KMS-11 (cell line): ENCODE data around the gene ESPL1.

Source experiments
- H2AFZ ChIP-seq: fragments of 200-600 bp; sonication (generic); 2 replicates; pipeline ENCODE4 v1.6.1; 2016; ENCODE audit warnings: antibody characterized with exemption, mixed run types, low read depth
- H3K27ac ChIP-seq: fragments of 200-600 bp; sonication (generic); 2 replicates; pipeline ENCODE4 v1.6.1; 2016; ENCODE audit warnings: mild to moderate bottlenecking, mixed run types
- H3K27me3 ChIP-seq: fragments of 200-600 bp; sonication (generic); 2 replicates; pipeline ENCODE4 v1.6.1; 2017; ENCODE audit warnings: mild to moderate bottlenecking, low read depth, mixed run types, moderate library complexity; ENCODE audit not compliant: insufficient read depth
- H3K36me3 ChIP-seq: fragments of 200-600 bp; sonication (generic); 2 replicates; pipeline ENCODE4 v1.6.1; 2017; ENCODE audit warnings: mild to moderate bottlenecking, mixed run types; ENCODE audit not compliant: insufficient read depth
- H3K4me1 ChIP-seq: fragments of 200-600 bp; sonication (generic); 2 replicates; pipeline ENCODE4 v1.6.1; 2016; ENCODE audit warnings: mild to moderate bottlenecking, low read depth, mixed run types; ENCODE audit not compliant: poor library complexity, severe bottlenecking
- H3K4me2 ChIP-seq: fragments of 200-600 bp; sonication (generic); 2 replicates; pipeline ENCODE4 v1.7.0; 2016; ENCODE audit warnings: mild to moderate bottlenecking, mixed run types
- H3K4me3 ChIP-seq: fragments of 200-600 bp; sonication (generic); IDR thresholded peaks from 2 replicates; pipeline ENCODE4 v1.6.1; 2017; ENCODE audit warnings: low read depth, low read length, mixed read lengths; ENCODE audit not compliant: insufficient read depth
- H3K79me2 ChIP-seq: fragments of 200-600 bp; sonication (generic); 2 replicates; pipeline ENCODE4 v1.6.1; 2016; ENCODE audit warnings: low read depth, mixed run types; ENCODE audit not compliant: insufficient read depth
- H3K9ac ChIP-seq: fragments of 200-600 bp; sonication (generic); 2 replicates; pipeline ENCODE4 v1.6.1; 2016; ENCODE audit warnings: mild to moderate bottlenecking, mixed run types
- H4K20me1 ChIP-seq: fragments of 200-600 bp; sonication (generic); 2 replicates; pipeline ENCODE4 v1.6.1; 2016; ENCODE audit warnings: mild to moderate bottlenecking, mixed run types; ENCODE audit not compliant: insufficient read depth
- CTCF ChIP-seq: fragments of 200-600 bp; sonication (generic); conservative IDR thresholded peaks from 2 replicates; pipeline ENCODE4 v1.6.1; 2017; ENCODE audit warnings: low read depth, mild to moderate bottlenecking, antibody characterized with exemption, low read length, moderate library complexity, mixed read lengths

Gene ESPL1

DNA sequence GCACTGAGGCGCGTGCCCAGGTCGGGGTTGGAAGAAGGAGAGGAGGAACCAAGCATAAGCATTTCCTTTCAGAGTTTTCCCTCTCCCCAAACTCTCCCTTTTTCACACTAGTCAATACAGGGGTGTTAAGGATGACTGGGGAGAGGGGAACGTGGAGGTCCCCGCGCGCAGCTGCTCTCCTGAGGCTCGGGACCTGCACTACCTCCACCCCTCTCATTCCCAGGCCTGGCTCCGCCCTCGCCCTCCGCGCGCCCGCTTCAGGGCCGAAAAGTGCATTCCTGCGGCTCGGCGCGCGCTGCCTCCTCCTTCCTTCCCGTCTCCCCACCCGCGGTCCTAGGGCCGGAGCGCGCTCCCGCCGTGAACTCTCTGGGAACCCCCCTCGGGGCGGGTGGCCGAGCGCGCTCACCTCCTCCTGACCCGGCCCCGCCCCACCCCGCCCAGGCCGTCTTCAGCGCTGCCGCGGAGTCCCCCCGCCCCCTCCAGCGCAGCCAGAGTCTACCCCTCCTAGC is 47.4 kb upstream of the ESPL1 start:
- H3K4me3 ChIP-seq: no peak overlapping the region
- no peaks in the 10 kb centered on the region for H4K20me1 ChIP-seq
- peaks cover 58% of the 10 kb centered on the region for H3K4me1 ChIP-seq
- no peak overlapping the region; the same call in 1 of the 2 replicates for H3K9ac ChIP-seq
- H3K27ac ChIP-seq: peak overlapping the region; percentile 71
- peak overlapping the region; percentile 91 for H2AFZ ChIP-seq
- TF ChIP-seq CTCF: no peak
- no peaks in the 10 kb centered on the region for H3K27me3 ChIP-seq
- H3K79me2 ChIP-seq: peaks cover 29% of the 10 kb centered on the region; the same call in 1 of the 2 replicates
- H3K4me2 ChIP-seq: peak overlapping the region; percentile 100
- no peaks in the 10 kb centered on the region for H3K36me3 ChIP-seq

DNA sequence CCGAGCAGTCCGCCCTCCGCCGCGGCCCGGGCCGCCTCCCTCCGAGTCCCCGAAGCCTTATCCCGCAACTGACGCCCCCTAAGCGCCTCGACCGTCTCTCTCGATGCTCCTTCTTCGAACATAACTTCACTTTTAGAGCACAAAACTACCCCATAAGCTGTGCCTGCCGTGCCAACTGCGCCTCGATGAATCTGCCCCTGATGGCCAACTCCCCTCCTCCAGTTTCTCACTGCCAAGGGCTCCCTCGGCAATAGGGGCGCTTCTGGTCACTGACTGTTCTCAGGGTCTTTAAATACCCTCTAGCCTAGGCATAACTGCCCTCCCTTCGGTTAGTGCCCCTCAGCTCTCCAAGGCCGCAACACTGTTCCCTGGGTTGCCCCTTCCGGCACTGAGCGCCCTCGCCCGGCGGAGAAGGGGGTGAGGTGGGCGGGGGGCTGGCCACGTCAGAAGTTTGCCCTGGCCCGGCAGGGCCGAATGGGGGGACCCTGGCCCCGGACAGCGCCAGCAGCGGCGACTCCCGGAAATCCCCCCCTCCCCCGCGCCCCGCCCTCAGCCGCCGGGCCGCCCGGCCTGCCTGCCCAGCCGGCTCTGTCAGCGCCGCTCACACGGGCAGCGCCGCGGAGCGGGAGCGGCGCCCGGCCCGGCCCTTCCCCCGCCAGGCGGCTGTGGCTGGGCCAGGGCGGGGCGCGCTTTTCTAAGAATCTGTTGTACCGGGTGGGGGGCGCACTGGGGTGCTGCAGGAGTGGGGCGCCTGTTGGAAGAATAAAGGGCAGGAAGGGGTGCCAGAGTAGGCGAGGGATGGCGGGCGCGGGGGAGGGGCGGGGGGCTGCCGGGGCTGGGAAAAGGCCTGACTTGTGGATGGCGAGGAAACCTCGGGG is 46.7 kb upstream of the ESPL1 start:
- Histone ChIP-seq H3K27ac (peak overlapping the region; percentile 71), H3K4me3 (no peak overlapping the region), H3K4me1 (peaks cover 58% of the 10 kb centered on the region), H3K36me3 (no peaks in the 10 kb centered on the region), H4K20me1 (no peaks in the 10 kb centered on the region), H3K79me2 (peaks cover 29% of the 10 kb centered on the region; the same call in 1 of the 2 replicates), H3K4me2 (peak overlapping the region; percentile 100), H2AFZ (peak overlapping the region; percentile 91), H3K27me3 (no peaks in the 10 kb centered on the region), H3K9ac (peak overlapping the region; percentile 40; the same call in 1 of the 2 replicates)
- TF ChIP-seq CTCF: peak; percentile 63

- no peak overlapping the region for H3K4me3 ChIP-seq
- no peaks in the 10 kb centered on the region for H3K27me3 ChIP-seq
- peak overlapping the region; percentile 91; the same call in 1 of the 2 replicates for H2AFZ ChIP-seq
- no peaks in the 10 kb centered on the region for H3K36me3 ChIP-seq
- peak overlapping the region; percentile 100 for H3K4me2 ChIP-seq
- peak overlapping the region; percentile 71 for H3K27ac ChIP-seq
- peak overlapping the region; percentile 26; the same call in 1 of the 2 replicates for H3K9ac ChIP-seq
- H3K4me1 ChIP-seq: peaks cover 57% of the 10 kb centered on the region
- peaks cover 24% of the 10 kb centered on the region; the same call in 1 of the 2 replicates for H3K79me2 ChIP-seq
- no peaks in the 10 kb centered on the region for H4K20me1 ChIP-seq
- no peak for TF ChIP-seq CTCF
Observed at GRCh38 chr12:53222170-53222721, 45.9 kb upstream of the ESPL1 start.

DNA sequence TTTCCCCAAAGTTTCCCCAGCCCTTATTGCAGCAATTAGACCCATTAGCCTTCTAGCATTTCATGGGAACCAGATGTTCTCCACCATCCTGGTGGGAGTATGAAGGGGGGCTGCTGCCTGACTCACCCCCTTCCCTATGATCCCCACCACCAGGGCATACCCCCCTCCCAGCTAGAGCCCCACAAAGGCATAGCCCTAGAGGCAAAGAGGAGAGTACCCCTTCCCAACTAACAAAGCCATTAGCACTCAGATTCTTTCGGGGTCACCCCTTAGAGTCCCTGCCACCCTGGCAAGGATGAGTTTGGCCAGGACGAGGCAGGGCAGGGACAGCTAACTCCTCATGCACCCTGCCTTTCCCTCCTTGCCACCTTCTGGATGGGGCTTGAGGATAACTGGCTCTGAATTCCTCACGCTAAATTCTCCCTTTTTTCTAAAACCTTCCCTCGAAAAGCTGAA is 45.3 kb upstream of the ESPL1 start:
- no peak overlapping the region for H3K4me3 ChIP-seq
- no peak overlapping the region; the same call in 1 of the 2 replicates for H3K27ac ChIP-seq
- no peak overlapping the region for H2AFZ ChIP-seq
- H3K4me2 ChIP-seq: peak overlapping the region; percentile 100
- no peak for TF ChIP-seq CTCF
- H3K79me2 ChIP-seq: peaks cover 18% of the 10 kb centered on the region; the same call in 1 of the 2 replicates
- H4K20me1 ChIP-seq: no peaks in the 10 kb centered on the region
- no peak overlapping the region; the same call in 1 of the 2 replicates for H3K9ac ChIP-seq
- H3K36me3 ChIP-seq: no peaks in the 10 kb centered on the region
- H3K27me3 ChIP-seq: no peaks in the 10 kb centered on the region
- H3K4me1 ChIP-seq: peaks cover 51% of the 10 kb centered on the region
